HG03045 (cell line): ENCODE results near the gene FAM174A.

Experiments
- ATAC-seq: cut with Tn5 transposase; IDR thresholded peaks from one replicate; pipeline ENCODE4 v1.9.1; 2021; ENCODE audit warnings: mild to moderate bottlenecking, moderate library complexity; ENCODE audit not compliant: unreplicated experiment

FAM174A gene

GRCh38 chr5:100535060-100536005 lies at the start of gene FAM174A:
Gene FAM174A, plus strand, starts transcription at chr5:100535374. Its CDS starts 157 bp downstream, at chr5:100535531.
- peak; percentile 99 for ATAC-seq

GRCh38 chr5:100493996-100494395 lies 41.2 kb upstream of the FAM174A start:
- no peak for ATAC-seq

- no peak for ATAC-seq
Observed at GRCh38 chr5:100496296-100496695, 38.9 kb upstream of the FAM174A start.

- no peak for ATAC-seq
Observed at GRCh38 chr5:100502684-100503083, 32.5 kb upstream of the FAM174A start.

GRCh38 chr5:100505984-100506670 lies 29.0 kb upstream of the FAM174A start:
- ATAC-seq, result no peak

- ATAC-seq, result peak; percentile 45
Observed at GRCh38 chr5:100516285-100516684, 18.9 kb upstream of the FAM174A start.

GRCh38 chr5:100517301-100517974 lies 17.7 kb upstream of the FAM174A start:
- no peak for ATAC-seq

GRCh38 chr5:100518377-100518776 lies 16.8 kb upstream of the FAM174A start:
- ATAC-seq, result no peak

GRCh38 chr5:100519075-100519474 lies 16.1 kb upstream of the FAM174A start:
- no peak for ATAC-seq

GRCh38 chr5:100520348-100520747 lies 14.8 kb upstream of the FAM174A start:
- no peak for ATAC-seq

- ATAC-seq, result no peak
Observed at GRCh38 chr5:100537946-100538345, 2.8 kb downstream of the FAM174A start.

- ATAC-seq, result no peak
Observed at GRCh38 chr5:100539519-100539918, 4.3 kb downstream of the FAM174A start.

- no peak for ATAC-seq
Observed at GRCh38 chr5:100542086-100542485, 6.9 kb downstream of the FAM174A start.

GRCh38 chr5:100546001-100546400 lies 10.8 kb downstream of the FAM174A start:
- no peak for ATAC-seq

GRCh38 chr5:100550531-100551051 lies 15.4 kb downstream of the FAM174A start:
- peak; percentile 79 for ATAC-seq

GRCh38 chr5:100551183-100551582 lies 16.0 kb downstream of the FAM174A start:
- no peak for ATAC-seq

GRCh38 chr5:100553209-100553608 lies 18.0 kb downstream of the FAM174A start:
- no peak for ATAC-seq

GRCh38 chr5:100560860-100561259 lies 25.7 kb downstream of the FAM174A start:
- no peak for ATAC-seq

- ATAC-seq, result no peak
Observed at GRCh38 chr5:100562821-100563220, 27.6 kb downstream of the FAM174A start.

- no peak for ATAC-seq
Observed at GRCh38 chr5:100566382-100567141, 31.4 kb downstream of the FAM174A start.
